GM23248 (cell line): ENCODE results near the gene LMX1A.

ENCODE experiments used
- EZH2 ChIP-seq: fragments of 200-600 bp; sonication (generic); IDR thresholded peaks from 2 replicates; pipeline ENCODE4 v1.6.1; 2018; ENCODE audit warnings: antibody characterized with exemption, mild to moderate bottlenecking; ENCODE audit not compliant: insufficient read depth, poor library complexity, severe bottlenecking
- EZH2phosphoT487 ChIP-seq: fragments of 200-600 bp; sonication (generic); IDR thresholded peaks from 2 replicates; pipeline ENCODE4 v1.6.1; 2018; ENCODE audit warnings: antibody characterized with exemption, moderate library complexity, mild to moderate bottlenecking, low read depth; ENCODE audit not compliant: insufficient read depth

- TF ChIP-seq EZH2 (no peak), EZH2phosphoT487 (no peak)
These were observed 15.2 kb upstream of the LMX1A start for GRCh38 chr1:165371588-165372225.
